PC-3 (cell line): ENCODE results near the gene NT5DC3.

Experiments
- CTCF ChIP-seq: fragments of 300-600 bp; sonication (generic); conservative IDR thresholded peaks from 2 replicates; pipeline ENCODE4 v1.5.1; 2017; ENCODE audit warnings: antibody characterized with exemption, low read depth, mild to moderate bottlenecking, low read length
- EZH2 ChIP-seq: fragments of 300-600 bp; sonication (generic); IDR thresholded peaks from one replicate; pipeline ENCODE4 v1.6.1; 2017; ENCODE audit warnings: antibody characterized with exemption, mild to moderate bottlenecking, low read length; ENCODE audit not compliant: unreplicated experiment
- EZH2phosphoT487 ChIP-seq: fragments of 300-600 bp; sonication (generic); IDR thresholded peaks from 2 replicates; pipeline ENCODE4 v1.6.1; 2018; ENCODE audit warnings: mild to moderate bottlenecking, antibody characterized with exemption, low read length, borderline replicate concordance

DNA sequence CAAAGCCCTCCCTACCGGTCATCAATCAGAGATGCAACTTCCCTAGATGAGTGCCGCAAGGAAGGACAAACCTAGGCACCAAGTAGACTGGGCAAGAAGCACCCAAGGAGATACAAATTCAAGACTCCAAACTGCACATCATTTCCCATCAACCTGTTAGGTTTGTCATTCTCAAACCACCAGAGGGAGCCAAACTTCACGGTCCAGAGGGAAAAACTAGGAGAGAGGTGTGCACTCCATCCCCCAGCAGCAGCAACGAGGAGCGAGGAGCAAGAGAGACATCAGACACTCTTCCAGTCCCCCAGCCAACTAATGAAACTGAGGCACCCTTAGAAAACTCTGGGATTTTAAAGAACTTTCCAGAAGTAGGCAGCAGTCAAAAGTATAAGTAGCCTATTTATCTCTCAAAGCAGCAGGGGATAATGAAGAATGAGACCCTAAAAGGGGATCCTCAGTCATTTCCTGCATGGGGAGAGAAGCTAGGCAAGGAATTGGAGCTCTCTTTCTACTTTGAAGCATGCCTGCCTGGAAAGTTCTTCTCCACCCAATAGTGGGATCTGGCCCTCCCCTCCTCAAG lies 37.0 kb upstream of the NT5DC3 start:
- peak; percentile 95 for TF ChIP-seq CTCF
- no peak for TF ChIP-seq EZH2phosphoT487
- TF ChIP-seq EZH2 = no peak
